Activated CD4-positive, alpha-beta T cell treated with anti-CD3 and anti-CD28 coated beads, Interleukin-2, amount 50 U/mL, for 48 hours (primary cell): ENCODE measurements around the gene TMEM59.
"Not testable (repeated sequence)": the region's sequence is repeated elsewhere in the genome, so short reads cannot be mapped to it uniquely, and the experiment has no call there.

Experiments used
- DNase-seq, 2 experiments: peaks; one replicate each; pipeline ENCODE4 v3.0.0-alpha.2; 2020

TMEM59 gene

GRCh38 chr1:54052934-54053744, at the start of gene TMEM59, which contains the start of gene TCEANC2:
Gene TMEM59 (minus strand): TSS chr1:54053204. CDS start chr1:54053188, 16 bp downstream.
Gene TCEANC2 (plus strand): TSS chr1:54053608. CDS start chr1:54054423, 815 bp downstream.
- peak; percentile 96 to 97 for DNase-seq

GRCh38 chr1:54100500-54100899, 47.5 kb upstream of the TMEM59 start:
- DNase-seq = no peak

GRCh38 chr1:54099061-54099610, 46.1 kb upstream of the TMEM59 start:
- no peak for DNase-seq

- no peak for DNase-seq
Measured at GRCh38 chr1:54096877-54097240, 43.9 kb upstream of the TMEM59 start.

- DNase-seq = no peak
Measured at GRCh38 chr1:54096227-54096876, 43.3 kb upstream of the TMEM59 start.

- DNase-seq = no peak
Measured at GRCh38 chr1:54095546-54096226, 42.7 kb upstream of the TMEM59 start.

GRCh38 chr1:54094730-54095105, 41.7 kb upstream of the TMEM59 start:
- not testable (repeated sequence) for DNase-seq

GRCh38 chr1:54094001-54094729, 41.2 kb upstream of the TMEM59 start:
- no peak for DNase-seq

- DNase-seq = no peak
Measured at GRCh38 chr1:54091666-54092065, 38.7 kb upstream of the TMEM59 start.

GRCh38 chr1:54088385-54088784, 35.4 kb upstream of the TMEM59 start:
- no peak for DNase-seq

- no peak for DNase-seq
Measured at GRCh38 chr1:54086754-54087153, 33.8 kb upstream of the TMEM59 start.

GRCh38 chr1:54084794-54085193, 31.8 kb upstream of the TMEM59 start:
- no peak for DNase-seq

GRCh38 chr1:54081306-54082270, 28.6 kb upstream of the TMEM59 start:
- peak; percentile 66 to 76 for DNase-seq

- DNase-seq = no peak
Measured at GRCh38 chr1:54080598-54081049, 27.6 kb upstream of the TMEM59 start.

- no peak for DNase-seq
Measured at GRCh38 chr1:54077359-54077758, 24.4 kb upstream of the TMEM59 start.

- no peak for DNase-seq
Measured at GRCh38 chr1:54070171-54070837, 17.3 kb upstream of the TMEM59 start.

- DNase-seq = no peak
Measured at GRCh38 chr1:54069791-54070170, 16.8 kb upstream of the TMEM59 start.

- no peak for DNase-seq
Measured at GRCh38 chr1:54064299-54064698, 11.3 kb upstream of the TMEM59 start.

- no peak for DNase-seq
Measured at GRCh38 chr1:54054438-54054749, 1.4 kb upstream of the TMEM59 start.

- no peak for DNase-seq
Measured at GRCh38 chr1:54053745-54054437, 887 bp upstream of the TMEM59 start.
